ENCODE results near the gene PNPLA1.

The PNPLA1 gene

GRCh38 chr6:36246506-36247268 lies 23.2 kb upstream of the PNPLA1 start:
- DNase-seq, result no peak

DNA sequence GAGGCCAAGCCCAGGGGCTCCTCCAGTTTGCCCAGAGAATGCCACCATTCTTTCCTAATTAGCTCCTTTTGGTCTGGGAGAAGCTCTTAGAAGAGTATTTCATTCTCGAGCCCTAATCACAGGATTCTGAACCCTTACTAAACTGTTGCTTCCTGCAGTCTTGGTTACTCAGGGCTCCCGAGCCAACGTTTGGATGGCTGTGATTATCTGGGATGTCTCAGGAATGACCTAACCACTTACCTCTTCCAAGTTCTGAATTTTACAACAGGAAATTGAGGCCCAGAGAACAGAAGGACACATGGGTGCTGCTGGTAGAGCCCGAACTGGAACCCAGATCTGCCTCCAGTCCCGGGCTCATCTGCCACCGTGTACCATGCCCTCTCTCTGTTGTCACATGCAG lies 22.2 kb upstream of the PNPLA1 start:
- no peak for DNase-seq

GRCh38 chr6:36248980-36249379 lies 20.9 kb upstream of the PNPLA1 start:
- DNase-seq, result no peak

- no peak for DNase-seq
These were observed 20.3 kb upstream of the PNPLA1 start for GRCh38 chr6:36249536-36249935.

DNA sequence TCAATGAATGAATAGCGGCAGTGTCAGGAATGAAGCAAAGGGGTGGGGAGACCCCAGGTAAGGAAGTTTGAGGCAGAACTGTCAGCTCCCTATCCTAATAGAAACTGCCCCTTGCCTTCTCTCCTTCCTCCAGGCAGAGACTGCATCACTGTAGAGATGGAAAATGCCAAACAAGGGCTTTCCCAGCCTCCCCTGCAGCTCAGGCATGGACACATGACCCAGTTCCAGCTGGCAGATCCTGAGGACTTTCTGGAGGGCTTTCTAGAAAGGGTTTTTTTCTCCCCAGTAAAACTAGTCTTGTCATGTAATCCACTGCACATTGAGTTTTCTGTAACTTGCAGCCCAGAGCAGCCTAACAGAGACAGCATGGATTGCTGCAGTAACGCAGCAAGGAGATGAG lies 17.9 kb upstream of the PNPLA1 start:
- no peak for DNase-seq

GRCh38 chr6:36263390-36264000 lies 6.4 kb upstream of the PNPLA1 start:
- DNase-seq, result no peak

GRCh38 chr6:36265744-36266143 lies 4.1 kb upstream of the PNPLA1 start:
- DNase-seq, result no peak

DNA sequence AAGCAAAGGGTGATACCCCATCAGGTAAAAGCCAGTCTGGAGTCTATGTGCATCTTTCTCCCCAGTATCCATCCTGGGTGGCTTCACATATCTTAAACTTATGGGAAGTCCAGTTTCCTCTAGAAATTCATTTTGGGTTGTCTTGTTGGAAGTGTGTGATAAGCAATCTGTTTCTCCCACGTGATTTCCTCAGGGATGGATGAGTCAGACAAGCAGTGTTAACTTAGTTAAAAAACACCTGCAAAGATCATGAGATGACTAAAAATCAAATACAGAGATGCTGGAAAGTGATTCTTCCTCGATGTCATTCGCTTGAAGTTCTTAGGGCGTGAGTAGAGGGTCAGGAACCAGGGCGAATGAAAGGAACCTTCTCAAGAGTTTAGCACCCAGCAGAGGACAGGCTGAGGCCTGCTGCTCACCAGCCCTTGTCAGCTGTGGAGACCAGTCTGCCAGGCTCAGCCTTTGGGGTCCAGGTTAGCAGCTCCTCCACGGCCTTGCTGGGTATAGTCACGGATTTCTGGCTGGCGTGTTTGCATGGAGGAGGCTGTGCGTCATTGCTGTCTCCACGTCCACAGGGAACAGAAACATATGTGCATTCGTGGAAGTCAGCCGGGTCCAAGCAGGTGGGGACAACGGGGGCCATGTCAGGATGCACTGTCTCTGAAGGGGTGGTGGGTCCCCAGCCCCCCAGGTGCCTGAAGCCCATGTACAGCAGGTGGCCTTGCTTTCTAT lies 2.8 kb upstream of the PNPLA1 start:
- no peak for DNase-seq

DNA sequence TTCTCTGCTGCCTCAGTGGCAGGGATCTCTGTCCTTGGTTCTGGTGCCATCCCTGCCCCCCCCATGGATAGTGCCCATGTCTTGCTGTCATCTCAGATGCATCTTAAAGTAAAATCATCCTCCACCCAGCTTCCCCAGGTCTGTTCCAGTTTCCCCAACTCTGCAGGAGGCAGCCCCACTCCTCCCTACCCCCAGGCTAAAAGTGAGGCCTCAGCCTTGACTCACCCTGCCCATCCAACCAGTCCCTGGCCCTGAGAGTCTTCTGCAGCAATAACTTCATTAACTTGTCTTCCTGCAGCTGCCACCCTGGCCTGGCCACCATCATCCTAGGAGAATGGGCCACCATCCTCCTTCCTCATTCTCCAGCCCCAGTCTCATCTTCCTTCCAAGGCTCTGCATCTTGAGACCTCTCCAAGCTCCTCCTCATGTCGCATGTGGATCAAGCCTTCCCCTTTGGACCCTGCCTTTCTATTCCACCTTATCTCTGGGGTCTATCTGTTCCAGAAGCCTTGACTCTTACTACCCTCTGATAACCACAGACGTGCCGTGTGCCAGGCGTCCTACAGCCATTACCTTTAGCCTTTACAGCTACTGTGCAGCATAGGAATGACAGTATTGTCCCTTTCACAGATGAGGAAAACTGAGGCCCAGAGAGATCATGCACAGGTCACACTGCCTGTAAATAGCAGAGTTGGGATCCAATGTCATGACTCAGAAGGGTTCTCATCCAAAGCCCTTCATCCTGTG lies 2.0 kb upstream of the PNPLA1 start:
- DNase-seq, result no peak

GRCh38 chr6:36268478-36269275 lies 1.2 kb upstream of the PNPLA1 start:
- DNase-seq, result no peak

DNA sequence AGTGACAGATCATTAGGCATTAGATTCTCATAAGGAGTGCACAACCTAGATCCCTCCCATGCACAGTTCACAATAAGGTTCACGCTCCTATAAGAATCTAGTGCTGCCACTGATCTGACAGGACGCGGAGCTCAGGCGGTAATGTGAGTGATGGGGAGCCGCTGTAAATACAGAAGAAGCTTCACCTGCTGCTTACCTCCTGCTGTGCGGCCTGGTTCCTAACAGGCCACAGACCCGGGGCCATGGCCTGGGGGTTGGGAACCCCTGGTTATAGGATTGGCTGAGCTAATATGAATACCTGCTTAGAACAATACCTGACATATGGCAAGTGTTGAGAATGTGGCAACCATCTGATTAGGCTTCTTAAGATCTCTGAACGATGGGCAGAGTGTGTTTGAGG lies 2.4 kb downstream of the PNPLA1 start:
- no peak for DNase-seq

- no peak for DNase-seq
These were observed 3.2 kb downstream of the PNPLA1 start for GRCh38 chr6:36273067-36273466.

GRCh38 chr6:36273802-36274514 lies 4.1 kb downstream of the PNPLA1 start:
- DNase-seq, result no peak

DNA sequence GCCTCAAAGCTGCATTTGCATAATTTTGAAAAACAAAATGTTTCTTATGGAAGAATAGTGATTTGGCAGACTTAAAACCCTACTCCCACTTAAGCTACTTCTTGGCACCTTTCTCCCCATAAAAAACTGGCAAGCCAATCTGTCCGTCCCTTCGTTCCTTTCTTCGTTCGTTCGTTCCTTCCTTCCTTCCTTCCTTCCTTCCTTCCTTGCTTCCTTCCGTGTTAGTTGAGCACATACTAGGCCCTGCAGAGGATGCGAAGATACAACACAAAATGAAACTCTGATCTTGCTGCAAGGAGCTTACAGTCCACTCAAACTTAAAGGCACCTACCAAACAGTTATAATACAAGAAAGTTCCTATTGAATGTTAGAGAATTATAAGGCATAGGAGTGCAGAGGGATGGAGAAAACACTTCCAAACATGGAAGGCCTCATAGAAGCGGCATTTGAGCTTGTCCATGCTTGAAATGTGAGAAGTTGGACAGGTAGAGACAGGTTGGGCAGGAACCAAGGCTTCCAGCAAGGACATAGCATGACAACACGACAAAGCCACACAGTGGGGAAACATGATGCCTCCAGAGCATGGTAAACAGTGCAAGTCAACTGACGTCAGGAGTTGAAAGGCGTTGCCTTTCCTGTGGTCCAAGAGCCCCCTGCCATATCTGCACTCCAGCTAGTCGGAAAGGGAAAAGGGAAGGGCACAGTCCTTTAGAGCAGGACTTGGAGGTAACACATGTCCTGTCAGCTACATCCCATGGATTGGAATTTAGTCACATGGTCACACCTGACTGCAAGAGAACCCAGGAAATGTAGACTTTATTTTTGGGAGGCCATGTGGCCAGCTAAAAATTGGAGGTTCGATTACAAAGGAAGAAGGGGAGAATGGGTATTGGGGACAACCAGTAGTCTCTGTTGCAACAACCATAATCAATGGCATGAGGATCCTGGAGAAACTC lies 7.0 kb downstream of the PNPLA1 start:
- no peak for DNase-seq

GRCh38 chr6:36277946-36278470 lies 8.1 kb downstream of the PNPLA1 start:
- DNase-seq, result no peak

DNA sequence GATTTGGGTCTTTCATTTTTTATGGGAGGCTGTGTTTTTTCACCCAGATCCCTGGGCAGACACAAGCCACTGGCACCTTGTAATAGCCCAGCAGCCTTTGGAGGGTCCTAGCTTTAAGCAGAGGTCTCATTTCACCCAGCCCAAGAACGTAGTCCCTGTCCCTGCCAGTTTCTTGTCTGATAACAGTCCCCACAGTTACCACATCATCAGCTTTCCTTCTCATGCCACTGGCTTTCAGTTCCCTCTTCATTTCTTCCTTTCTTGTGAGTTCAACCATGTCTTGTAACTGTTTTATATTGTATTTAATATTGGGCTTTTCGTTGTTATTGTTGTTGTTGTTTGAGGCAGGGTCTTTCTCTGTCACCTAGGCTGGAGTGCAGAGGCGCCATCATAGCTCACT lies 10.6 kb downstream of the PNPLA1 start:
- DNase-seq, result no peak

- no peak for DNase-seq
These were observed 11.1 kb downstream of the PNPLA1 start for GRCh38 chr6:36280983-36281382.

DNA sequence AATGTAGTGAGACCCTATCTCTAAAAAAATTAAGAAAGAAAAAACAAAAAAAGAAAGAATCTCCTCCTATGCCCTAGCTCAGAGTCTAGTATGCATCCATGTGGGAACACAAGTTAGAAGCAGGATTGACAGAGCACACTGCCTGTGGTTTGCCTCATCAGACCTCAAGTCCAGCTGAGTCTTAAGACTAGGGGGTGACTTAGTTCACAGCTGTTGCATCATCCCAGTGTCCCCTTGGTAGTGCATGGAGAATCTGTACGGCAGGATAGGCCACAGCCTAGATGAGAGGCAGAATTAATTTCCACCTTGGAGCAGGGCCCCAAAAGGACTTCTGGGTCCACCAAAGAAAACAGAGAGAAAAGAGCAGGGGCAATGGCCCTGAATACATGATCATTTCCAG lies 13.7 kb downstream of the PNPLA1 start:
- DNase-seq, result no peak

DNA sequence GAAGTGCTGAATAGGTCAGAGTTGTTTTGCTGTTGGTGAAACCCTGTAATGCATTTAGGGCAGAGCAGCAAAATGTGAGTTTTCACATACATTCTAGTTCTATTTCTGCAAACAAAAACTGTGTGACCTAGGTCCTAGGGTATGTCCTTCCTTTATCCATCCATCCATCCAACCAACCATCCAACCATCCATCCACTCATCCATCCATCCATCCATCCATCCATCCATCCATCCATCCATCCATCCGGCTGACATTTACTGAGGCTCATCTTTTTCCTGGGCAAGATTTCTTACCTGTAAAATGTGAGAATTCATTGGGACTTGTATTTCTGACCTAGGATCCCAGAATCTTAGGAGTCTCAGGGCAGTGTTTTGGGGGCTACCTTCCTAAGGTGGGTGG lies 14.5 kb downstream of the PNPLA1 start:
- no peak for DNase-seq

- no peak for DNase-seq
These were observed 15.4 kb downstream of the PNPLA1 start for GRCh38 chr6:36285187-36285671.
